Neuronal stem cell (in vitro differentiated cells): ENCODE measurements around the gene RAP1GAP.

ENCODE experiments used
- DNase-seq: peaks from one replicate; pipeline ENCODE4 v3.0.0-alpha.2; 2013; ENCODE audit warnings: low spot score
- H2AFZ ChIP-seq: one replicate; pipeline ENCODE4 v1.6.1; 2013; ENCODE audit warnings: mild to moderate bottlenecking, low read length, inconsistent platforms
- H2AK5ac ChIP-seq: 2 replicates; pipeline ENCODE4 v1.6.1; 2013; ENCODE audit warnings: low read depth, mild to moderate bottlenecking, inconsistent platforms, low read length, moderate library complexity, mixed read lengths
- H2BK120ac ChIP-seq: 2 replicates; pipeline ENCODE4 v1.6.1; 2013; ENCODE audit warnings: low read depth, mild to moderate bottlenecking, inconsistent platforms, low read length, moderate library complexity, mixed read lengths
- H2BK12ac ChIP-seq: one replicate; pipeline ENCODE4 v1.6.1; 2013; ENCODE audit warnings: low read length, inconsistent platforms
- H2BK15ac ChIP-seq: 2 replicates; pipeline ENCODE4 v1.6.1; 2013; ENCODE audit warnings: mild to moderate bottlenecking, low read length, inconsistent platforms, mixed read lengths
- H2BK5ac ChIP-seq: one replicate; pipeline ENCODE4 v1.6.1; 2013; ENCODE audit warnings: inconsistent platforms, mild to moderate bottlenecking, low read length, moderate library complexity
- H3K14ac ChIP-seq: one replicate; pipeline ENCODE4 v1.6.1; 2013; ENCODE audit warnings: low read length, inconsistent platforms
- H3K18ac ChIP-seq: 2 replicates; pipeline ENCODE4 v1.6.1; 2013; ENCODE audit warnings: low read length, inconsistent platforms
- H3K23ac ChIP-seq: 2 replicates; pipeline ENCODE4 v1.6.1; 2013; ENCODE audit warnings: low read depth, mild to moderate bottlenecking, mixed read lengths, low read length, inconsistent platforms; ENCODE audit not compliant: poor library complexity
- H3K27ac ChIP-seq: replicated peaks from 3 replicates; pipeline ENCODE4 v1.5.1; 2013; ENCODE audit warnings: low read length, inconsistent platforms
- H3K27me3 ChIP-seq, 3 experiments: 2 replicates each; pipeline ENCODE4 v1.6.1; 2013; ENCODE audit warnings: low read length in 3 of 3, mild to moderate bottlenecking in 2 of 3, inconsistent platforms in 1 of 3, low read depth in 1 of 3, mixed read lengths in 1 of 3, moderate library complexity in 1 of 3; ENCODE audit not compliant: control insufficient read depth in 3 of 3, insufficient read depth in 3 of 3
- H3K36me3 ChIP-seq, 2 donors: replicated peaks in 1 of 2; 2 replicates each; pipeline ENCODE4 v1.6.1; 2013; ENCODE audit warnings: low read length in 2 of 2; ENCODE audit not compliant: control insufficient read depth in 2 of 2, insufficient read depth in 2 of 2
- H3K4ac ChIP-seq: 2 replicates; pipeline ENCODE4 v1.6.1; 2013; ENCODE audit warnings: inconsistent platforms, mild to moderate bottlenecking, low read length, moderate library complexity
- H3K4me1 ChIP-seq, 2 donors: 1 replicate in 1 of 2; 2 replicates in 1 of 2; pipeline ENCODE4 v1.6.1; 2013; ENCODE audit warnings: low read length in 2 of 2, low read depth in 1 of 2; ENCODE audit not compliant: control insufficient read depth in 2 of 2, insufficient read depth in 1 of 2
- H3K4me2 ChIP-seq: one replicate; pipeline ENCODE4 v1.6.1; 2013; ENCODE audit warnings: mild to moderate bottlenecking, low read length, inconsistent platforms; ENCODE audit not compliant: insufficient read depth, poor library complexity, severe bottlenecking
- H3K4me3 ChIP-seq, 2 donors: 2 replicates each; pipeline ENCODE4 v1.5.1; 2013; ENCODE audit warnings: low read length in 2 of 2, mild to moderate bottlenecking in 2 of 2, inconsistent platforms in 1 of 2, moderate library complexity in 1 of 2
- H3K79me1 ChIP-seq: one replicate; pipeline ENCODE4 v1.6.1; 2013; ENCODE audit warnings: low read depth, mild to moderate bottlenecking, inconsistent platforms, low read length, moderate library complexity
- H3K9ac ChIP-seq: one replicate; pipeline ENCODE4 v1.6.1; 2013; ENCODE audit warnings: mild to moderate bottlenecking, low read depth, low read length, inconsistent platforms; ENCODE audit not compliant: poor library complexity
- H3K9me3 ChIP-seq, 2 donors: replicated peaks in 1 of 2; 2 replicates each; pipeline versions ENCODE3 to v1.6.1; 2013; ENCODE audit warnings: low read length in 2 of 2, mild to moderate bottlenecking in 2 of 2, inconsistent platforms in 1 of 2, low read depth in 1 of 2, mixed read lengths in 1 of 2, moderate library complexity in 1 of 2; ENCODE audit not compliant: control insufficient read depth in 2 of 2, insufficient read depth in 1 of 2
- H4K8ac ChIP-seq: one replicate; pipeline ENCODE4 v1.6.1; 2013; ENCODE audit warnings: low read depth, mild to moderate bottlenecking, inconsistent platforms, low read length, moderate library complexity
- H4K91ac ChIP-seq: one replicate; pipeline ENCODE4 v1.6.1; 2013; ENCODE audit warnings: low read length, low read depth, mild to moderate bottlenecking, inconsistent platforms; ENCODE audit not compliant: poor library complexity
- WGBS, 2 donors: extraction: QIAGEN DNeasy Blood & Tissue Kit; methylation state at CpG; one replicate each; pipeline ENCODE4 v1.1.7; 2013; ENCODE audit warnings: missing lambda C conversion rate in 2 of 2, mixed read lengths in 1 of 2; ENCODE audit not compliant: insufficient read length in 2 of 2, insufficient replicate concordance in 1 of 2; ENCODE audit errors: extremely low coverage in 2 of 2; 5-methylcytosine and 5-hydroxymethylcytosine counted together

The RAP1GAP gene

DNA sequence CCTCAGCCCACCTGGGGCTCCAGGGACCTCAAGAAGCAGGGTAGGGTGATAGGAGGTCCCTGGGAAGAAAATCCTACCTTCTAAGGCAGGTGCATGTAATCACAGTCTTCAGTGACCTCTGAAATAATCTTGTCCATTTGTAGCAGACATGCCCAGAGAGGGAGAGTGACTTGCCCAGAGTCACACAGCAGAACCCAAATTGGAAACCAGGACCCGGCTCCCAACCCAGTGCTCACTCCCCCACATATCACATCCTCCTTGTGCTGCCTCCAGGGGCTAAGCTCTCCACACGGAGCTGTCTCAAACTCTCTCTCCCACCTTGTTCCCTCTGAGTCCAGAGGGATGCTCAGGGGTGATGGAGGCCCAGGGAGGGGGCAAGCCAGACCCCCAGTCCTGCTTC is 72.5 kb downstream of the RAP1GAP start:
- Histone ChIP-seq H3K4me3 (no peak overlapping the region), H3K23ac (no peak overlapping the region), H3K27ac (no peak overlapping the region), H2BK5ac (no peak overlapping the region), H4K91ac (no peak overlapping the region), H3K4me1 (peaks cover 2 to 8% of the 10 kb centered on the region in 2 donors), H3K9me3 (no peaks in the 10 kb centered on the region), H2BK120ac (no peak overlapping the region), H2AFZ (no peak overlapping the region), H3K79me1 (no peaks in the 10 kb centered on the region), H3K14ac (peak overlapping the region; percentile 25), H3K4ac (no peak overlapping the region), H2BK12ac (no peak overlapping the region), H2BK15ac (peak overlapping the region; percentile 70), H3K36me3 (no peaks in the 10 kb centered on the region), H3K27me3 (peaks cover 0 to 36% (median 0%) of the 10 kb centered on the region in 3 experiments), H3K9ac (no peak overlapping the region), H3K18ac (peak overlapping the region; percentile 67), H2AK5ac (peak overlapping the region; percentile 88), H3K4me2 (no peak overlapping the region), H4K8ac (no peak overlapping the region)
- WGBS, 2 donors: no CpG with 5 or more reads among the region's 2 CpGs
- no peak for DNase-seq

DNA sequence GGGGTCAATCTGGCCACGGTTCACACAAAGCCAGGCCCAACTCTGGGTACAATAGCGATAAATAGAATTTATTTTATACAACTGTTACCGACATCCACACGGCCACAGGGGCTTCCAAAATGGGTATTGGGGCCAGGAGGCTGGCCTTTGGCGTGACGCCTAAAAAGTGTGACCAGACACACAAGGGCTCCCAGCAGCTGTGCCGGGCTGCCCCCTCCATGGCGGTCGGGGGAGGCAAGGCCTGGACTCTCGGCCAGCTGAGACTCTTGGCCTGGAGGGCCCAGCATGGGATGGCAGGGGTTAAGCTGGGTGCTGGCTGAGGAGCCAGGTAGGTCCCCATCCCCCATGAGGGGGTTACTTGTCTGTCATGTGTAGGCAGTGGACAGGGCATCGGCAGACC is 73.0 kb downstream of the RAP1GAP start:
- Histone ChIP-seq H3K4me1 (peaks cover 2 to 10% of the 10 kb centered on the region in 2 donors), H3K36me3 (no peaks in the 10 kb centered on the region), H4K8ac (no peak overlapping the region), H3K27me3 (peaks cover 0 to 41% (median 0%) of the 10 kb centered on the region in 3 experiments), H3K14ac (no peak overlapping the region), H3K18ac (peak overlapping the region; percentile 55), H2AK5ac (peak overlapping the region; percentile 88), H3K23ac (no peak overlapping the region), H3K9ac (no peak overlapping the region), H3K4me3 (no peak overlapping the region), H3K79me1 (no peaks in the 10 kb centered on the region), H2BK120ac (no peak overlapping the region), H3K4ac (no peak overlapping the region), H3K4me2 (no peak overlapping the region), H2BK12ac (no peak overlapping the region), H4K91ac (no peak overlapping the region), H2AFZ (no peak overlapping the region), H3K9me3 (no peaks in the 10 kb centered on the region), H2BK5ac (no peak overlapping the region), H2BK15ac (peak overlapping the region; percentile 69), H3K27ac (no peak overlapping the region)
- WGBS, 2 donors: no CpG with 5 or more reads among the region's 11 CpGs
- DNase-seq: no peak

DNA sequence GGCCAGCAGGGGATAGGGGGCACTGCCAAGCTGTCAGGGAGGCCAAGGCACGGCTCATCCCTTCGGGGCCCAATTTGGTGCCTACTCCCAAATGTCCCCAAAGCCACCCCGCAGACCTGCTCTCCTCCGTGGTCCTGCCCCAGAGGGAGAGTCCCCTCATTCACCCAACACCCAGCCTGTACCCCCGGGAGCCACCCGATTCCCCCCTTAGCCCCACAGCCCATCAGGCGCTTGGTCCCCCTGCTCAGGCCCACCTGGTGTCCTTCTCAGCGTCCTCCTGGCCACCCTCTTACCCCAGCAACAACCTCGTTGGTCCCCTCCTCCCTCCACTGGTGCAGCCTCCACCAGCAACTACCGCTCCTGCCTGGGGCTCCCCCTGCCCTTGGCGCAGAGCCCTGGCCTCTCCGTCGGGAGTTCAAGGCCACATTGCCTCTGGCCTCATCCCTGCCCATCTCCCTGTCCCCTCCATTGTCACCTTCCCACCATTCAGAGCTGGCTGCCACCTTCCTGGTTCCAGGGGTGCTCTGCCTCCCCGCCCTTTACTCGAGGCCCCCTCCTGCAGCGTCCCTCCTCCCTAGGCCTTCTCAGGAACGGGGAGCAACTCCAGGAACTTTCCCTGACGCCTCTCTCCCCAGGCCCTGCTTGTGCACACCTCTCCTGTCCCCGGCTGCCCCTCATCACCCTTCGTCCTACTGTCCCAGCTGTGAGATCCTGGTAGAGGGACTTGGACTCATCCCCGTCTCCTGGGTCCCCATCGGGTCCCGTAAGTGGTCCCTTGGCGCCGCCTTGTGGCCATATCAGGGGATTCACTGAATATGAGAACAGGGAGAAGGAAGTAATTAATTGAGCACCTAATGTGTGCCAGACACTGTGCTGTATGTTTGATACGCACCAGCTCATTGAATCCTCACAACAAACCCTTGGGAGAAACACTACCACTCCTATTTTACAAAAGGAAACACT is 73.9 kb downstream of the RAP1GAP start:
- peak overlapping the region; percentile 51 for H2BK12ac ChIP-seq
- no peak overlapping the region for H2AFZ ChIP-seq
- peak; percentile 44 for DNase-seq
- no peaks in the 10 kb centered on the region for H3K36me3 ChIP-seq
- WGBS, 2 donors: no CpG with 5 or more reads among the region's 26 CpGs
- no peak overlapping the region for H3K4me2 ChIP-seq
- H3K9me3 ChIP-seq: no peaks in the 10 kb centered on the region
- H3K4ac ChIP-seq: no peak overlapping the region
- no peak overlapping the region for H2BK15ac ChIP-seq
- H3K27me3 ChIP-seq: peaks cover 0 to 45% (median 0%) of the 10 kb centered on the region in 3 experiments
- no peak overlapping the region for H4K8ac ChIP-seq
- H2BK120ac ChIP-seq: peak overlapping the region; percentile 44
- no peak overlapping the region for H3K27ac ChIP-seq
- no peak overlapping the region for H2BK5ac ChIP-seq
- no peak overlapping the region for H3K23ac ChIP-seq
- peak overlapping the region; percentile 44 for H3K18ac ChIP-seq
- H2AK5ac ChIP-seq: peak overlapping the region; percentile 23
- no peak overlapping the region for H3K9ac ChIP-seq
- no peak overlapping the region for H4K91ac ChIP-seq
- H3K4me1 ChIP-seq: peaks cover 2 to 18% of the 10 kb centered on the region in 2 donors
- no peak overlapping the region for H3K4me3 ChIP-seq
- H3K79me1 ChIP-seq: no peaks in the 10 kb centered on the region
- no peak overlapping the region for H3K14ac ChIP-seq

DNA sequence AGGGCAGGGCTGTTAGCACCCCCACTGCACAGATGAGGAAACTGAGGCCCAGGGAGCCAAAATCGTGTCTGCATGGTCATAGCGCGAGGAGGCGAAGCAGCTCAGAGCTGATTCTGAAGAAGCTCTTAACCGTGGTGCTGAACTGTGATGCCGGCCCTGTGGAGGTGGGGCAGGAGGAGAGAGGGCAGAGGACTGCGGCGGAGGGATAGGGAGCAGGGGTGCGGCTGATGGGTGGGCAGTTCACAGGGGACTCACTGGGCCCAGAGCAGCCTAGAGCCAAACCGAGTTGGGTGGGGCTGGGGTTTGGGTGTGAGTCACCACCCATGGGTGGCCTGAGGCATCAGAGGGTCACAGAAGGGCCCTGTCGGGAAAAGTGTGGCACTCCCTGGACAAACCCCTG is 74.7 kb downstream of the RAP1GAP start:
- no peak overlapping the region for H3K9ac ChIP-seq
- no peak overlapping the region for H2AFZ ChIP-seq
- H3K4me2 ChIP-seq: no peak overlapping the region
- no peaks in the 10 kb centered on the region for H3K9me3 ChIP-seq
- H3K4me1 ChIP-seq: peaks cover 2 to 18% of the 10 kb centered on the region in 2 donors
- no peak overlapping the region for H4K91ac ChIP-seq
- no peak for DNase-seq
- H3K27me3 ChIP-seq: peaks cover 0 to 52% (median 0%) of the 10 kb centered on the region in 3 experiments
- H2BK120ac ChIP-seq: peak overlapping the region; percentile 44
- no peaks in the 10 kb centered on the region for H3K36me3 ChIP-seq
- H3K14ac ChIP-seq: no peak overlapping the region
- peak overlapping the region; percentile 65 for H2AK5ac ChIP-seq
- H3K79me1 ChIP-seq: no peaks in the 10 kb centered on the region
- H4K8ac ChIP-seq: no peak overlapping the region
- no peak overlapping the region for H3K23ac ChIP-seq
- no CpG with 5 or more reads among the region's 11 CpGs for WGBS, 2 donors
- no peak overlapping the region for H2BK12ac ChIP-seq
- no peak overlapping the region for H2BK5ac ChIP-seq
- H3K27ac ChIP-seq: no peak overlapping the region
- no peak overlapping the region for H3K18ac ChIP-seq
- no peak overlapping the region for H3K4me3 ChIP-seq
- no peak overlapping the region for H3K4ac ChIP-seq
- no peak overlapping the region for H2BK15ac ChIP-seq
